ENCODE measurements around the gene SELPLG.
"Not testable (repeated sequence)": the region's sequence is repeated elsewhere in the genome, so short reads cannot be mapped to it uniquely, and the experiment has no call there.

SELPLG gene

GRCh38 chr12:108586306-108586705 lies 47.4 kb downstream of the SELPLG start:
- DNase-seq: no peak

- DNase-seq: no peak
These were observed 47.8 kb downstream of the SELPLG start for GRCh38 chr12:108585864-108586263.

- DNase-seq: no peak
These were observed 49.1 kb downstream of the SELPLG start for GRCh38 chr12:108584456-108585065.

- DNase-seq: no peak
These were observed 49.7 kb downstream of the SELPLG start for GRCh38 chr12:108583991-108584390.

GRCh38 chr12:108582978-108583770 lies 50.5 kb downstream of the SELPLG start:
- DNase-seq: no peak

GRCh38 chr12:108582509-108582908 lies 51.2 kb downstream of the SELPLG start:
- no peak for DNase-seq

- no peak for DNase-seq
These were observed 52.1 kb downstream of the SELPLG start for GRCh38 chr12:108581311-108582227.

- no peak for DNase-seq
These were observed 53.2 kb downstream of the SELPLG start for GRCh38 chr12:108580531-108580930.

GRCh38 chr12:108578813-108579212 lies 54.9 kb downstream of the SELPLG start:
- no peak for DNase-seq

- DNase-seq: no peak
These were observed 55.4 kb downstream of the SELPLG start for GRCh38 chr12:108578264-108578663.

GRCh38 chr12:108577458-108577857 lies 56.2 kb downstream of the SELPLG start:
- no peak for DNase-seq

- no peak for DNase-seq
These were observed 56.9 kb downstream of the SELPLG start for GRCh38 chr12:108576660-108577234.

GRCh38 chr12:108575199-108575912 lies 58.3 kb downstream of the SELPLG start:
- no peak for DNase-seq

GRCh38 chr12:108574276-108574675 lies 59.4 kb downstream of the SELPLG start:
- DNase-seq: not testable (repeated sequence)

GRCh38 chr12:108573317-108573716 lies 60.4 kb downstream of the SELPLG start:
- DNase-seq: no peak

- no peak for DNase-seq
These were observed 61.4 kb downstream of the SELPLG start for GRCh38 chr12:108572166-108572790.

Measured in activated naive CD4-positive, alpha-beta T cell (primary cell).